Measurements from ENCODE around the gene SSR2.

Gene SSR2

DNA sequence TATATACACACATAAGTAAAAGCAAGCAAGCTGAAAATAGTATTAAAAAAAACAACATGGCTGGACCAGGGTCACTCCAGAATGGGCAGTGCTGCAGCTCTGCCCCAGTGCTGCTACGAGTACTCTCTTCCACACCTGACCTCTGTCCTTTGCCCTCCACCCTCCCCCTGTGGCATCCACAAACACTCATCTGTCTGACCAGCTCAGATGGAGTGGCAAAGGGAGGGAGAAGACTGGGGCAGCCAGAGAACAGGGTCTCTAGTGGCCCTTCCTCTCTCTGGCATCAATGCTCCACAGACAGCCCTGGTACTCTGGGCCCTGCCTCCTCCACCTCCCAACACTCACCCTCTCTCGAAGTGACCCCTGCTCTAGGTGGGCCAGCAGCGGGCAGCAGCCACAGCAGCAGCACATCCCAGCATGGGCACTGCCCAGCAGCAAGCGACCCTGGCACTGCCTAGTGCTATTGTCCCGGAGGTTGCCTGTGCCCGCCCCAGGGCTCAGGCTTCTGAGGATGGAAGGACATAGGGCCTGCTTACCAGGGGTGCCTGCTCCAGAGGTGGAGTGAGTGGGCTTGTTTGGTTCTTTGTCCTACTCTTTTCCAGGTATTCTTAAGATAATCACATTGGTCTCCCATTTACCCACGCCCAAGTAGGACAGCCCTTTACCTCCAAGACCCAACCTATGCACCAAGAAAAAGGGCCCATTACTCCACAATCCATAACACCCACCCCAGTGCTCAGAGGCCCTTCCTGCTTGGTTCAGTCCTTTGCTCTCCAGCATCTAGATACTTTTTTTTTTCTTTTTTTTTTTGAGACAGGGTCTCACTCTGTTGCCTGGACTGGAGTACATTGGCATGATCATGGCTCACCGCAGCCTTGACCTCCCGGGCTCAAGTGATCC, 48.6 kb downstream of the SSR2 start:
- DNase-seq: no peak

DNA sequence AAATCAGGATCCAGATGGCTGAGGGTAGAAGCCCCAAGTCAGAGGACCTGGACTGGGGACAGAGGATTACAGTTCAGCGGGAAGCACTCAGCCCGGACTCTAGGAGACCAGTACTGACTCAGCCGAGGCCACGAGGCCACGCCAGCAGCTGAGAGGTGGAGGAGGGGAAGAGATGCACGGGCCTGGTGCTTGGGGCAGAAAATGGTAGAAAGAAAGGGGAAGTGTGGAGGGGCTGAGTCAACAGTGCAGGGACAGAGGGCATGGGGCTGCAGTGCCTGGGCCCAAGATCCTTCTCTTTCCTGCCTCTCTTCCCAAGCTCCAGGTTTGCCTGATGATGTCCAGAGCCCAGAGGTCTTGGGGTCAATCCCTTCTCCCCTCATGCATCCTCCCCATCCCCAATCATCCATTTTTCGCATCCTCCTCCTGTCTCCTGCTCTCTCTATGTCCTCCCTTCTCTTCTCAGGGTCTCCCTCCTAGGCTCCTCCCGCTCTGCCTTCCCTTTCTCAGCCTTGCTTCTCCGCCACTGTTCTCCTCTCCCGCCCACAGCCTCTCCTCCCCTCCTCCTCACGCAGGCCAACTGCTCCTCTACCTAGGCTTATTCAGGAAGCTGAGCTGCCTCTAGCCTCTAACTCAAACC, 50.1 kb downstream of the SSR2 start:
- no peak for DNase-seq

DNA sequence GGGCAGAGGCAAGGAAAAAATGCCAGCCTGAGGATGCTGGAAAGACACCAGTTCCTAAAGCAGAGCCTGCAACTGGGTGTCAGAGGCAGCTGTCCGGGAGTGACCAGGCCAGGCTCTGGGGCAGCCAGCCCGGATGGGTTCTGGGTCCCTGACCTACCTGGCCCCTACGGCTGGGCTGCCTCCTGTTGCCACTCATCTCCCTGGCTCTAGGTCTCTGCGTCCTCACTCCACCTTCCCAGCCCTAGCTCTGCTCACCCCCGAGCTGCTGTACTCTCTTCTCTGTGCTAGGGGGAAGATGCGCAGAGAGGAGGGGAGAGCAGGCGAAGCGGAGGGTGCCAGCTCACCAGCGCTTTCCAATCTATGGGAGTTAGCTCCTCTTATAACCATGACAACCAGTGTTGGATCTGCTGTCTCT, 51.4 kb downstream of the SSR2 start:
- DNase-seq: no peak

DNA sequence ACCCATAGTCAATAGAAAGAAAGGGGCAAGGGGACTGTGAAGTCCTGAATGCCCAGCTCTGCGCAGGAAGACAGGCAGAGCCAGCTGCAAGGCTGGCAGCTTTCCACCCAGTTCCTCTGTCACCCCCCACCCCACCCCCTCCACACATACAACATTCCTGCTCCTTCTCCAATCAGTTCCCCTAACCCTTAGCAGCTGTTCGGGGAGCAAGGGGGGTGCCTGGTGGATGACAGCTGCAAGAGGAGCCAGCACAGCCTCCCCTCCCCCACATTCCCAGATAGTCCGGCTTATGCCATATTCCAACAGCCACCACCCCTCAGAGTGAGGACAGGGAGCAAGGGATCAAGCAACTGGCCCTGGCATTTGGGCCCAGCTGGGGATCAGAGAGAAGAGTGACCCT, 52.1 kb downstream of the SSR2 start:
- DNase-seq: peak; percentile 68

DNA sequence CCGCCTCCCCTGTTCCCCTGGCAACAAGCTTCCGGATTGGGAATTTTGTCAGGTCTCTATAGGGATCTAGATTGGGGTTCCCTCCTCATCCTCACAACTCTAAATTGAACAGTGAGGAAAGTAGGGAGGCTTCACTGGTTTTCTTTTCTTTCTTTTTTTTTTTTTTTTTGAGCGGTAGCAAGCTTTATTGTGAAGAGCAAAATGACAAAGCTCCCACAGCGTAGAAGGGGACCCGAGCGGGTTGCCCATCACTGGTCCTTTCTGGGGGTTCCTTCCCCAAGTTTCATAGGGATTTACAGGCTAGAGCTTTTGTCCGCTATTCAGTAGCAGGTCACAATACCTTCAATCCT, 52.7 kb downstream of the SSR2 start:
- no peak for DNase-seq

DNA sequence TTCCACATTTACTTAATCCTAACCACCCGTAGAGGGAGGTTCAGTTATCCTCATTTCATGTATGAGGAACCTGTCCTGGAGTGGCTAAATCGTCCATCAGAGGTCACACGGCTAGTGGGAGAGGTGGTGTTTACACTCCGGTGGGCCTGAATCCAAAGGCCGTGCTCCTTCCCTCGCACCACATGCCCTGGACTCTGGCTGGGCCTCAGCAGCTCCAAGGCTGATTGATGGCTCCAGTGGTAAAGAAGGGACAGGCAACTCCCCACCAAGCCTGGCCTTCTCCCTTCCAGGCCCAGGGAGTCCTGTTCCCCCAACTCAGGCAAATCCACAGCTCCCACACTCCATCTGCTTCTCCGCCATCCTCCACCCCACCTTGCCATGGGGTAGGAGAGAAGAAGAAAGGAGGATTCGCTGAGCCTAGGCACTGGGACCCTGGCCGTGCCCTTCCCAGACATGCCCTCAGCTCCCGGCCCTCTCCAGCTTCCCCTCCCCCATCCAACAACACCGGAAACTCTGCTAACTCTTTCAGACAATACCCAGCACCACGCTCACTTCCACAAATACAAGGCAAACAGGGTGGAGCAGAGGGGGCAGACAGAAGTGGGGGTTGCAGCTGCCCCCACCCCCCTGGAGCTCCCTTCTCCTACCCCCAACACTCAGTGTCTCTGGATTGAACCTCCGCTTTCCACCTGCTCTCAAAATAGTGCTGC, 53.3 kb downstream of the SSR2 start:
- DNase-seq: no peak

DNA sequence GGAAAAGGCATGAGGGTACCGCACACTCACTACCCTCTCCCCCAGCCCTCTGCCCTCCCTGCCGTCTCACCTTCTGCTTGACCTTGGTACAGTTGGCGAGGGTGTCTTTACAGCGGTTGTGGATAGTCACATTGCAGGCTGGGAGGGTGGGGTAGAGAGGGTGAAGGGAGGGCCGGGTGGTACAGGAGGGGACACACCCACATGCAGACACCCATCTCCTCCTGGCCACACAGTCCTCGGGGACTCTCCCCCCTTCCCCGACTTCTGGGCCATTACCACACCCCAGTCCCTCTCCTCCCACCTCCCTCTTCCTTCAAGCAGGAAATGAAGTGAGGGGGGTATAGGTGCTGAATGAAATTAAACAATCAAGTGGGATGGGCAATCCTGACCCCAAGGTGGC, 54.0 kb downstream of the SSR2 start:
- no peak for DNase-seq

DNA sequence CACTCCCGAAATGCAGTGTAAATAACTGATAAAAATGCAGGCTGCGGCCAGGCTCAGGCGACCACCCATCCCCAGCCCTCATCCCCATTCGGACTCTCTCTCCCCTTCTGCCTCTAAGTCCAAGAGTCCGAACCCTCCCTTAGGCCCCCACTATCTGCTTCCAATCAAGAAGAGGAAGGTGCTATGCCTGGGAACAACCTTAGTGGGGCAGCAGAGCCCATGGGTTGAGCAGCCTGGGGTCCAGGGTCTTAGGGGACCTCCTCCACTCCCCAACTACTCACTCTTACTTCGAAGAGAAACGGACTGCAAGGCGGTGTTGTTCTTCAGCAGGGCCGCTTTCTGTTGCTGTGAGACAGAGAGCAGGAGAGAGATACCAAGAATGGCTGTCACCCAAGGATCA, 54.6 kb downstream of the SSR2 start:
- DNase-seq: no peak

DNA sequence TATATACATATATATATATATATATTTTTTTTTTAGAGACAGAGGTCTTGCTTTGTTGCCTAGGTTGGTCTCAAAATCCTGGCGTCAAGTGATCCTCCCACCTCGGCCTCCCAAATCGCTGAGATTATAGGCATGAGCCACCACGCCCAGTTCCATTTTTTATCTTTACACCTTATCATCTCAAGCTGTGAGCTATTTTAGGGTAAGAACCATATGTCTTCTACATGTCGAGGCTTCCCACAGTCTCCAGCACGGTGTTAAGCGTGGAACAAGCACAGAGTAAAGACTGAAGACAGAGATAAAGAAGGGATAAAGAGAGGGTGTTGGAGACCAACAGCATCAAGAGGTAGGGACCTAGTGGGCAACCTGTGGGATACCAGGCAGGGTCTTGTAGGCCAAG, 56.6 kb downstream of the SSR2 start:
- no peak for DNase-seq

DNA sequence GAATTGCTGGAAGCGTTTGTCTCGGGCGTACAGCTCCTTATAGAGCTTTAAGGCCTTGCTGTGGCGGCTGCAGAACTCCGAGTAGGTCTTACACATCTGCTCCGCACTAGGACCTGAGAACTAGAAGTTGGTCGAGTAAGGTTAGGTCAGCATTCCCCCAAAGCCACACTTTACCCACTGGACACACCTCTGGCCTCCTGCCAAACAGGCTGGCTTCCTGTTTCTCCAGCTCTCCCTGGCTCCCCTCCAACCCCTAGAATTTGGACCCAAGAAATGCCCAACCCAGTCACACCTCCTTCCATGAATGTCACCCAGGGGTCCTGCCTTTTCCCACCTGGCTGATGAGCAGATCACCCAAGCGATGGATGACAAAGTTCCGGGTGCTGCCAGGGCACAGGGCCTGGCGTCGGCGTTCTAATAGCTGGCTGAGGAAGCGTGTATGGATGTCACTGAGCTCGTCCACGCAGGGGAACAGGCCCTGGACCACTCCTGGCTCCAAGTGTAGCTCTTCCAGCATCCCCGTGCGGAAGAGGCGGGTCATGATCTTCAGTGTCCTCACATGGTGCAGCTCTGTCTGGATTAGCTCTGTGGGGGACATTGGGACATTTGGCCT, 58.0 kb downstream of the SSR2 start:
- no peak for DNase-seq

DNA sequence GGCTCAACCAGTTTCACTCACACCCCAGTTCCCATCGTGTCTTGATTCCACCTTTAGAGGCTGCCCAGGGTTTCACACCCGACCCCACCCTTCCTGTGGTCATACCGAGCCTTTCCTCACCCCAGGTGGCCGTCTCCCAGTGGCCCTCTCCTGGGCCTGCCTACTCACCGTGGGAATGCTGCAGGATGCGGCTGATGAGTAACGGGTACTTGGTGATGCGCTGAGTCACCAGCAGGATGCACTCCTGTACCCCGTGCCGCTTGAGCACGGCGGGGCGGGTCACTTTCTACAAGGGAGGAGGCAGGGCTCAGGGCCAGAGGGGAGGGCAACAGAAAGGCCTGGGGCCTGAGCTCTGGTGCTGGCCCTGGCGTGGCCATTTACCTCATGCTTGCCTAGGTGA, 58.8 kb downstream of the SSR2 start:
- DNase-seq: no peak

DNA sequence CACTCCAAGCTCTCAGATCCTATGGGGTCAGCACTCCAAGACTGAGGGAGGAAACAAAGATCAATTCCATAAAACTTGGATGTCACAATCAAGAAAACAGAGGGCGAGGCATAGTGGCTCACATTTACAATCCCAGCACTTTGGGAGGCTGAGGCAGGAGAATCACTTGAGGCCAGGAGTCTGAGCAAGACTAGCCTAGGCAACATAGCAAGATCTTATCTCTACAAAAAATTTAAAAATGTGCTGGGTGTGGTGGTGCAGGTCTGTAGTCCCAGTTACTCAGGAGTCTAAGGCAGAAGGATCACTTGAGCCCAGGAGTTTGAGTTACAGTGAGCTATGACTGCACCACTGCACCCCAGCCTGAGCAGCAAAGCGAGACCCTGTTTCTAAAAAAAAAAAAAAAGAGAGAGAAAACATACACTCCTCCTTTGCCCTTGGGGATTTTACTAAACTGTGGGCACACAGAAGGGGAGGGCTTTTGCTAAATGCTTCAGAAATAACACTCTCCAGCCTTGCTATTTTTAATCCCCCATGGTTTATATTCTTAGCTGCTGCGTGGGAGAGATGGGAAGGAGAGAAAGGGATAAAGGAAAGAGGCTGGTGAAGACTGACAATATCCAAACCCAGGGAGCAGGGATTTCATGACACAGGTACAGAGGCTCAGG, 60.5 kb downstream of the SSR2 start:
- no peak for DNase-seq
